ENCODE measurements around the gene DOCK3.
A peak's percentile ranks its signal among the peaks of the same experiment; 100 is the strongest.

The DOCK3 gene

GRCh38 chr3:50674349-50675178 lies at the start of gene DOCK3:
TSS of gene DOCK3 (plus strand) at chr3:50674927. CDS start at chr3:50675264, 337 bp downstream.
- peak within 1 kb of the TSS; percentile 33 for H3K4me3 ChIP-seq (ENCODE audit: low read depth, low read length)
- no peak for TF ChIP-seq CTCF (IDR thresholded peaks at IDR 0.05; ENCODE audit: low read depth, low read length)

GRCh38 chr3:50625231-50626182 lies 49.2 kb upstream of the DOCK3 start:
- H3K4me3 ChIP-seq (ENCODE audit: low read depth, low read length): no peak overlapping the region
- TF ChIP-seq CTCF (IDR thresholded peaks at IDR 0.05; ENCODE audit: low read depth, low read length): no peak

GRCh38 chr3:50626401-50626800 lies 48.3 kb upstream of the DOCK3 start:
- no peak overlapping the region for H3K4me3 ChIP-seq (ENCODE audit: low read depth, low read length)
- TF ChIP-seq CTCF (IDR thresholded peaks at IDR 0.05; ENCODE audit: low read depth, low read length): no peak

- H3K4me3 ChIP-seq (ENCODE audit: low read depth, low read length): no peak overlapping the region
Observed at GRCh38 chr3:50627407-50628051, 47.2 kb upstream of the DOCK3 start.

GRCh38 chr3:50628601-50629000 lies 46.1 kb upstream of the DOCK3 start:
- no peak for TF ChIP-seq CTCF (IDR thresholded peaks at IDR 0.05; ENCODE audit: low read depth, low read length)
- no peak overlapping the region for H3K4me3 ChIP-seq (ENCODE audit: low read depth, low read length)

More at GRCh38 chr3:50627407-50628051, 47.2 kb upstream of the DOCK3 start:
- peak; percentile 10; the same call in 1 of the 2 replicates for TF ChIP-seq CTCF (IDR thresholded peaks at IDR 0.05; ENCODE audit: low read depth, low read length)

- no peak for TF ChIP-seq CTCF (IDR thresholded peaks at IDR 0.05; ENCODE audit: low read depth, low read length)
- no peak overlapping the region for H3K4me3 ChIP-seq (ENCODE audit: low read depth, low read length)
Observed at GRCh38 chr3:50630394-50630793, 44.3 kb upstream of the DOCK3 start.
